Measurements from ENCODE around the gene MEF2C.

The MEF2C gene

DNA sequence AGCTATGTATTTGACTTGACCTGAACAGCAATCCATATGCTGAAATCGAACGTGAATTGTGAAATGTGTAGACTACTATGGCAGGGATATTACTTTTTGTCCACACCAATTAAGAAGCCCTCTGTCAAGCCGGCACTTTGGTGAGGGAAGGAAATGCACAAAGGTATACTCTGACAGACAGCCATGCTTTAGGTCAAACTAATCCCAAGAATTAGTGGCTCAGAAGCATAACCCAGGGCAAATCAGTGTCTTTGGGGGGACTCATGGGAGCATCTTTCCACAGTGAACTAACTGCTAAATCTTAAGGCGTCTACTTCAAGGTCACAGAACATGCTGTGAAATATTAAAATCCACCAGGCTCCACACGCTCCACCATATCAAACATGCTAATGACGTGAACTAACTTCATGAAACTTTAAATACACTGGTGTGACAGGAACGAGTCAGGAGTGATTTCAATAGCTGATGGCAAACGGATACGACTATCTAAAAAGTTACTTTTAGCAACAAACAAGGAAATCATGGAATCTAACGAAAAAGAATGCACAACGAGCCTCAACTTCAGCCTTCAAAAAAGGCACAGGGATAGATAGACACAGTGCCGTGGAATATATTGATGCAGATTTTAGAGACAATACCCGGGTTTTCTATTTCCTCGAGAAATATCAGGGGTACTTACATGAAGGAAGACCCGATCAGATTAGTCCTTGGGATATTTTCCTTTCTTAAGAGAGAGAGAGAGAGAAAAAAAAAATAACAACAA lies 527 bp downstream of the MEF2C start:
- H3K4me3 ChIP-seq (ENCODE audit: low read depth, low read length): peak overlapping the region; percentile 52
- TF ChIP-seq, protein P1, sequence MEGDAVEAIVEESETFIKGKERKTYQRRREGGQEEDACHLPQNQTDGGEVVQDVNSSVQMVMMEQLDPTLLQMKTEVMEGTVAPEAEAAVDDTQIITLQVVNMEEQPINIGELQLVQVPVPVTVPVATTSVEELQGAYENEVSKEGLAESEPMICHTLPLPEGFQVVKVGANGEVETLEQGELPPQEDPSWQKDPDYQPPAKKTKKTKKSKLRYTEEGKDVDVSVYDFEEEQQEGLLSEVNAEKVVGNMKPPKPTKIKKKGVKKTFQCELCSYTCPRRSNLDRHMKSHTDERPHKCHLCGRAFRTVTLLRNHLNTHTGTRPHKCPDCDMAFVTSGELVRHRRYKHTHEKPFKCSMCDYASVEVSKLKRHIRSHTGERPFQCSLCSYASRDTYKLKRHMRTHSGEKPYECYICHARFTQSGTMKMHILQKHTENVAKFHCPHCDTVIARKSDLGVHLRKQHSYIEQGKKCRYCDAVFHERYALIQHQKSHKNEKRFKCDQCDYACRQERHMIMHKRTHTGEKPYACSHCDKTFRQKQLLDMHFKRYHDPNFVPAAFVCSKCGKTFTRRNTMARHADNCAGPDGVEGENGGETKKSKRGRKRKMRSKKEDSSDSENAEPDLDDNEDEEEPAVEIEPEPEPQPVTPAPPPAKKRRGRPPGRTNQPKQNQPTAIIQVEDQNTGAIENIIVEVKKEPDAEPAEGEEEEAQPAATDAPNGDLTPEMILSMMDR (IDR thresholded peaks at IDR 0.05; ENCODE audit: control insufficient read depth, extremely low read depth, insufficient read depth): no peak
- no peak for DNase-seq (ENCODE audit: low read depth)

DNA sequence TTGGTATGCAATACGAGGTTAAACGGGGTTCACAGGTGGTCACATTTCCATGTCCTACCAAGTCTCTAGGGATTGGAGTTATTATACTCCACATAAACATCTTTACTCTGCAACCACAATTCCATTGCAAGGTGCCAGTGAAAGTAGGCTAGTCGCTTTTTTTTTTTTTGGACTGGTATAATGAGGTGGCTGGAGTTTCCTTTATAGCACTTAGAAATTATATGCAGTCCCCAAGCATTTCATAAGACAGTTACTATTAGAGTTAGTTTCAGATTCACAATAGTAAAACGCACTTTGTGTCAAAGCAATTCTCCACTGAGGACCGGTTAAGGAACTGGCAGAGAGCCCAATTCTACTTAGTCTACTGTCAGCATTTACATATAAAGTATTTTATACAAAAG lies 1.4 kb downstream of the MEF2C start:
- no peak overlapping the region for H3K4me3 ChIP-seq (ENCODE audit: low read depth, low read length)
- no peak for DNase-seq (ENCODE audit: low read depth)
- TF ChIP-seq, protein P1 (IDR thresholded peaks at IDR 0.05; ENCODE audit: control insufficient read depth, extremely low read depth, insufficient read depth): no peak

DNA sequence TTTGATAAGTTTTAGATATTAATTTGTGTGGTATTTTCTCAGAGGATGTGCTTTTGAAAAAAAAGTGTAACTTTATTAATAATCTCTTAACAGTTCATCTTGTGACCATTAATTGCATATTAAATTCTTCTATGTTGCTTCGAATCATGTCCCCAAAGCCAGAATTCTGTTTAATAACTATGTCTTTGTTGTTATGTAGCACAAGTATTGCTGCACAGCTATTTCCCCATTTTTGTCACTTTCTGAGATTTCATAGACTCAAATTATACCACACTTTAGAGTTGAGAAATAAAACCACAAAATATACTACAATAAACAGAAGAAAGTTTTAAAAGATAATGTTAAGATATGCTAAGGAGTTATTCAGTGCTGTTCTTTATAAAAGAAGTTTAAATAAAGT lies 2.8 kb downstream of the MEF2C start:
- no peak overlapping the region for H3K4me3 ChIP-seq (ENCODE audit: low read depth, low read length)
- TF ChIP-seq, protein P1 (IDR thresholded peaks at IDR 0.05; ENCODE audit: control insufficient read depth, extremely low read depth, insufficient read depth): no peak
- no peak for DNase-seq (ENCODE audit: low read depth)

DNA sequence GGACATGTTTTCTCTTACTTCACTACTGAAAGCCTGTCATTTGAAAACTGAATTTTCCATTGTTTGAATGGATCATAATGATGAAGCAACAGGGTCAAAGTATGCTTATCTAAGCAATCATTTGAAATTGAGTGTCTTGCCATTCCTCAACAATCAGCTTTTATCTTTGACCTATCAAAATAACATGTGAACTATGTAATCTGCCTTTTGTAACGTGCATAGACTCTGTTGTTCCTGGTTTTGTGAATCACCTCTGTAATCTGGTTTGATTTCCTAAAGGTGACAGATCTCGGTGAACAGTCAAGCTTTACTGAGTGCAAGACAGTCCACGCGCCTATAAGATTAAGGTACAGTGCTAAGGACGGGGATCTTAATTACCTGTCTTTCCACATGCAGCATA lies 3.3 kb downstream of the MEF2C start:
- TF ChIP-seq, protein P1 (IDR thresholded peaks at IDR 0.05; ENCODE audit: control insufficient read depth, extremely low read depth, insufficient read depth): no peak
- DNase-seq (ENCODE audit: low read depth): no peak
- H3K4me3 ChIP-seq (ENCODE audit: low read depth, low read length): no peak overlapping the region

DNA sequence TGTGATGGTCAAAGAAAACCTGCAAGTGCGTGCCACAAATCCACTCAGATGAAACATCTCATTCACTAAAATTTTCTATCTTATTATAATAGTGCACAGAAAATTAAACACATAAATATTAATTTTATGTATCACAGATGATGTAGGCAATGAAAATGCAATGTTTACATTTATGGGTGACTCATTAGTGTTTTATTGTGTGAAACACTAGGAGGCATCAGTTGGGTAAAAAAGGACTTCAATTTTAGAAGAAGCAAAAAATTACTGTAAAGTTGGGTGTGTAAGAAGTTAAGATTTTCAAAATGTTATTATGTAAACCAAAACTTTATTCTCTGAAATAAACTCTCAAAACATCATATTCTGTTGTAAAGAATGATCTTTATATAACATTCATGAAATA lies 4.0 kb downstream of the MEF2C start:
- DNase-seq (ENCODE audit: low read depth): no peak
- H3K4me3 ChIP-seq (ENCODE audit: low read depth, low read length): no peak overlapping the region
- TF ChIP-seq, protein P1 (IDR thresholded peaks at IDR 0.05; ENCODE audit: control insufficient read depth, extremely low read depth, insufficient read depth): peak; percentile 40

DNA sequence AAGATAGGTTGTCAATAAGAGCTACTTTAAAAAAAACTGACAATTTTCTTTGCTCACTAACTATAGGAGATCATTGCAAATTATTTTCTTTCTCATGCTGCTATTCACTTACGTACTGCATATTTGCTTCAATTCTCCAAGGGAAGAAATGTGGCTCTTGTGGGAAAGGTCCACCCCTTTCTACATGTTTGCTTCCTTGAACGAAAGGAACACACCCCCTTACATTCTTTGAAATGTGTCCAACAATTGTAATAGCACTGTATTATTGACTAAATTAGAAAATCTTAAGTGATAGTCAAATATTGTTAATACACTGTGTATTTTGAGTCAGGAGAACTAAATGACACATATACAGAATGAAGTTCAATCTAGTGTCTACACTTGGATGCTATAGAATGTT lies 5.2 kb downstream of the MEF2C start:
- H3K4me3 ChIP-seq (ENCODE audit: low read depth, low read length): no peak overlapping the region
- no peak for DNase-seq (ENCODE audit: low read depth)
- TF ChIP-seq, protein P1 (IDR thresholded peaks at IDR 0.05; ENCODE audit: control insufficient read depth, extremely low read depth, insufficient read depth): no peak

DNA sequence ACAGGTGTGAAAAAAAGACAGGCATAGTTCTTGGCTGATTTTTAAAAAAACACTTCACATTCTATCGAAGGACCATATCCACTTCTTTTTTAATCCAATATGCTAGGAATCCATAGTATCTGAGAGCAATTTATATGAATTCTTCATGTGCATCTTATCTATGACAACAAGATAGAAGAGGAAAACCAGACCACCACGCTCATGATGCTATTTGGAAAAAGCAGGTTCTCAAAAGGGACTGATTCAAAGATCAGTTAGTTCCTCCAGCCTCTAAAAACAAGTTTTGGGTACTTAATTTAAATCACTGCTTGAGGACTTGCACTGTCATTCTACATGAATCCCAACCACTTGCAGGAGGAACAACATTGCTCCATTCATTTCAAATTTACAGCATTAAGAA lies 6.3 kb downstream of the MEF2C start:
- no peak for DNase-seq (ENCODE audit: low read depth)
- TF ChIP-seq, protein P1 (IDR thresholded peaks at IDR 0.05; ENCODE audit: control insufficient read depth, extremely low read depth, insufficient read depth): no peak
- no peak overlapping the region for H3K4me3 ChIP-seq (ENCODE audit: low read depth, low read length)

Measured in LNCaP clone FGC (cell line).